OCI-M2 (cell line): Measurements from ENCODE around the gene HHATL.

Source experiments
- DNase-seq: peaks from one replicate; lab custom pipeline; 2025; ENCODE audit not compliant: unreplicated experiment; lab: John Stamatoyannopoulos, UW

The HHATL gene

GRCh38 chr3:42654331-42655201 lies 48.0 kb downstream of the HHATL start:
- no peak for DNase-seq

DNA sequence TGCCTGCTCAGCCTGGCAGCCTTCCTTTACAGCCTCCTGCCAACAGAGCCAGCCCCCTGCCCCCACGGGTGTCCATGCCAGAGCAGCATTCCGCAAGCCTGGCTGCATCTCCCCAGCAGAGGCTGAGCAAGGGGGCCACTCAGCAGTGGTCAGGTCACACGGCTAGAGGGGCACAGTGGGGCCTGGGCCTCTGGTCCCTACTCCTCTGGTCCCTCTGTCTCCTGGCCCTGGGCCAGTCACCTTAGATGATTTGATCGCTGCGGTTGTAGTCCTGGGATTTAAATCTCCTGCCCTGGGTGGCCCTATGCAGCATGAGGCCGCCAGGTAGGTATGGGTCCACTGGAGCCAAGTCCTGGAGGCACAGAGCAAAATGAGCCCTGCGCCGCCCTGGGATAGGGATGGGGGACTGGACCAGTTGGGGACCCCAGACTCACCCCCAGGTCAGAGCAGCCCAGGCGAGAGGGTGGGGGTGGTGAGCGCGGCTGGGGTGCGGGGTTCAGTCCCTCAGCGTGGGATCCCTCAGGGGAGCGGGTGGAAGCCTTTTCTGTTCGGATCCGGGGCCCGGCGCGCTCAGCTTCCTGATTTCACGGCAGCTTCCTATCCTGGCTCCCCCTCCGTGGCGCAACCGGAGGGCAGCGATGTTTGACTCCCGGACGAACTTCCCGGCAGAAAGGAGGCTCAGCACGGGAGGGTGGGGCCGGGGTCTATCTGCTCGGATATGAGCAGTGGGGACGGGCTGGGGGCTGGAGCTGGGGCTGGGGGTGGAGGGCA lies 48.9 kb downstream of the HHATL start, which contains the start of gene ZBTB47:
Gene ZBTB47, plus strand, starts transcription at position 138 of the 771 bp plus-strand sequence. CDS start 4,659 bp downstream, outside the sequence.
- no peak for DNase-seq

- DNase-seq: no peak
Observed at GRCh38 chr3:42653303-42653559, 49.4 kb downstream of the HHATL start.

DNA sequence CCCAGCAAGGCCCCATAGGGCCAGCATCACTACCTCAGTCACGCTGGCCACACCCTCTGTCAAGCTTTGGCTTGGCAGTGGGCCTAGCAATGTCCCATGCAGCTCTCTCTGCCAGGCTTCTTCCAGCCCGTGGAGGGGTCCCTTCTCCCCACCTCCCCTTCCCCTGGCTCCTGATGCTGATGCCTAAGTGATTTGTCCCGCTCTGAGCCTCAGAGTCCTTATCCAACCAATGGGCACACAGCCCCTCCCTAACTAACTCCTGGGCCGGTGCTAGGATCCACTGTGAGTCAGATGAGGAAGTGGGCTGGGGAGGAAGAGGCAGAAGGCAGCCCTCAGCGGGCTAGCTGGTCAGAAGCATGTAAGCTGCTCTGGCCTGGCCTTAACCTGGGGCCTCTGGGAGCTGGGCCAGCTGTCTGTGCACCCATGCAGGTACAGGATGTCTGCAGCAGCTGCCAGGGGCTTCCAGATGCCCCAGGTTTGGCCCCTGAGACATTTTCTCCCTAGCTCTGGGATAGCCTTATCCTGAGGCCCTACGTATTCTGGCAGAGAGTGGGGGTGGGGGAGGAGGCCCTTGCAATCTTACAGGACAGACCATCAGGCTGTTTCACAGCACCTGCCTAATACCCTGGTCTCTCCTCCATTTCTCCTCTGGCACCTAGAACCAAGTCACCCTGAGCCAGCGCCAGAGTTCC lies 49.8 kb downstream of the HHATL start:
- DNase-seq: peak; percentile 18

GRCh38 chr3:42652251-42652610 lies 50.4 kb downstream of the HHATL start:
- DNase-seq: no peak

DNA sequence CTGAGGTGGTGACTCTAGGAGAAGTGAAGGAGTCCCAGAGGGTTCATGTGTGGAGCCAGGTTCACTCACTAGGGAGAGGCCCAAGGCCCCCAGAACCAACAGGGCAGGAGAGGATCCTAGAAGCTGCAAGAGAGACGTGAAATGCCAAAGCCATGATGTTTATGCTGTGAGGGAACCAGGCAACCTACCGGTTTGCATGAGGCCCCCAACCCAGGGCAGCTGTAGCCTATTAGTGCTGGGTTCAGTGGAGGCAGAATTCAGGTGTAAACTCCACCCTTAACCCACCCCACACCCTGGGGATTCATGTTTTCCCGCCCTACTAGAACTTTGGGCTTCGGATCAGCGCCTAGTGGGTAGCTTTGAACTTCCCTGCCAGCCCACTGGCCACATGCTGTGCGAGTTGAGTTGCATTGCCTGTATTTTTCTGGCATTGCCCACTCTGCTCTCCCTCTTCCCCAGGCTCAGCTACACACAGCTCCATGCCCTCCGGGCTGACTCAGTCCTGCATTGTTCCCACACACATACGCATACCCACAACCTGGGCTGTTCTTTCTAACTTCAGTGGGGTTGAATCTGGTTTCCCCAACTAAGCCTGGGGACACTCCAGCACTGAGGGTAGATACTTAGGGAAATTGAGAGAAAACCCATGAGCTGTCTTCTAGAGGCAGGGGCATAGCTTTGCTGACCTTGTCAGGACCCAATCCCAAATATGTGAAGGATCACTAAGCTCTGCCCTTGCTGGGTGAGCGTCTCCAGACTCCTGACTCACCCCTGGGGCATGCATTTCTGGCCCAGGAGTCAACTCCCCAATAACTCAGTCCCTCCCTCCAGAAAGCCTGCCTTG lies 51.1 kb downstream of the HHATL start:
- DNase-seq: no peak

GRCh38 chr3:42649783-42650182 lies 52.8 kb downstream of the HHATL start:
- DNase-seq: no peak

GRCh38 chr3:42649006-42649405 lies 53.6 kb downstream of the HHATL start:
- DNase-seq: no peak

- no peak for DNase-seq
Observed at GRCh38 chr3:42647821-42648459, 54.7 kb downstream of the HHATL start.
